Calu3 (cell line): Measurements from ENCODE around the gene GPR35. TPM values are rescaled to one million over a fixed set of nuclear protein-coding genes. Genes with fewer than 3 reads are reported as not detected.
"Not testable (repeated sequence)": the region's sequence is repeated elsewhere in the genome, so short reads cannot be mapped to it uniquely, and the experiment has no call there.

Experiments
- BruUV-seq: library from RNA; stranded (reverse); fragments of 400-500 nt; replicated peaks from 2 replicates; lab custom pipeline; 2021; lab: Mats Ljungman, UMichigan
- CTCF ChIA-PET: fragments of 300-600 bp; sonication (Branson Sonifier 250); formaldehyde crosslinking; loops from one replicate; lab custom pipeline; 2022; ENCODE audit warnings: antibody characterized with exemption; lab: Charles Lee
- DNase-seq: peaks from one replicate; pipeline ENCODE4 v3.0.0; 2022
- H3K27ac Mint-ChIP-seq: one replicate; pipeline ENCODE4 v1.8.0; 2022; ENCODE audit warnings: mixed read lengths; ENCODE audit not compliant: unreplicated experiment
- H3K27me3 Mint-ChIP-seq: one replicate; pipeline ENCODE4 v1.8.0; 2022; ENCODE audit warnings: mixed read lengths; ENCODE audit not compliant: unreplicated experiment
- H3K36me3 Mint-ChIP-seq: one replicate; pipeline ENCODE4 v1.8.0; 2022; ENCODE audit warnings: mild to moderate bottlenecking, moderate library complexity, mixed read lengths; ENCODE audit not compliant: insufficient read depth, unreplicated experiment
- H3K4me1 Mint-ChIP-seq: one replicate; pipeline ENCODE4 v1.8.0; 2022; ENCODE audit warnings: mild to moderate bottlenecking, low read depth, mixed read lengths; ENCODE audit not compliant: unreplicated experiment
- H3K4me3 Mint-ChIP-seq: one replicate; pipeline ENCODE4 v1.8.0; 2022; ENCODE audit warnings: mild to moderate bottlenecking, low read depth, moderate library complexity, mixed read lengths; ENCODE audit not compliant: unreplicated experiment
- H3K9me3 Mint-ChIP-seq: one replicate; pipeline ENCODE4 v1.8.0; 2022; ENCODE audit warnings: low read depth, mixed read lengths; ENCODE audit not compliant: unreplicated experiment
- intact Hi-C: fragments of 100-400 bp; cut with micrococcal nuclease; formaldehyde crosslinking; loops from one replicate; pipeline ENCODE4 v1.10.0; 2022; ENCODE audit not compliant: unreplicated experiment
- total RNA-seq: library from RNA; stranded (reverse); gene quantifications from 2 replicates; pipeline ENCODE4 v1.2.3, GENCODE V29; 2022
- TF ChIP-seq, protein P1 (sequence below): fragments of 200-600 bp; IDR thresholded peaks from one replicate; pipeline ENCODE4 v1.8.0; 2022; ENCODE audit warnings: antibody characterized with exemption; ENCODE audit not compliant: unreplicated experiment

The GPR35 gene
- total RNA-seq, 1 experiment from 2014 or later: 40.3 TPM

GRCh38 chr2:240672076-240672700, 46.9 kb downstream of the GPR35 start:
- H3K4me3 Mint-ChIP-seq: no peak overlapping the region
- no peaks in the 10 kb centered on the region for H3K36me3 Mint-ChIP-seq
- no peaks in the 10 kb centered on the region for H3K9me3 Mint-ChIP-seq
- no peak for DNase-seq
- CTCF ChIA-PET: no interaction called here
- H3K4me1 Mint-ChIP-seq: no peaks in the 10 kb centered on the region
- no peak overlapping the region for H3K27ac Mint-ChIP-seq
- intact Hi-C loops: no loop called here
- TF ChIP-seq, protein P1, sequence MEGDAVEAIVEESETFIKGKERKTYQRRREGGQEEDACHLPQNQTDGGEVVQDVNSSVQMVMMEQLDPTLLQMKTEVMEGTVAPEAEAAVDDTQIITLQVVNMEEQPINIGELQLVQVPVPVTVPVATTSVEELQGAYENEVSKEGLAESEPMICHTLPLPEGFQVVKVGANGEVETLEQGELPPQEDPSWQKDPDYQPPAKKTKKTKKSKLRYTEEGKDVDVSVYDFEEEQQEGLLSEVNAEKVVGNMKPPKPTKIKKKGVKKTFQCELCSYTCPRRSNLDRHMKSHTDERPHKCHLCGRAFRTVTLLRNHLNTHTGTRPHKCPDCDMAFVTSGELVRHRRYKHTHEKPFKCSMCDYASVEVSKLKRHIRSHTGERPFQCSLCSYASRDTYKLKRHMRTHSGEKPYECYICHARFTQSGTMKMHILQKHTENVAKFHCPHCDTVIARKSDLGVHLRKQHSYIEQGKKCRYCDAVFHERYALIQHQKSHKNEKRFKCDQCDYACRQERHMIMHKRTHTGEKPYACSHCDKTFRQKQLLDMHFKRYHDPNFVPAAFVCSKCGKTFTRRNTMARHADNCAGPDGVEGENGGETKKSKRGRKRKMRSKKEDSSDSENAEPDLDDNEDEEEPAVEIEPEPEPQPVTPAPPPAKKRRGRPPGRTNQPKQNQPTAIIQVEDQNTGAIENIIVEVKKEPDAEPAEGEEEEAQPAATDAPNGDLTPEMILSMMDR: no peak
- BruUV-seq: no TSS peak
- H3K27me3 Mint-ChIP-seq: peaks cover 63% of the 10 kb centered on the region

DNA sequence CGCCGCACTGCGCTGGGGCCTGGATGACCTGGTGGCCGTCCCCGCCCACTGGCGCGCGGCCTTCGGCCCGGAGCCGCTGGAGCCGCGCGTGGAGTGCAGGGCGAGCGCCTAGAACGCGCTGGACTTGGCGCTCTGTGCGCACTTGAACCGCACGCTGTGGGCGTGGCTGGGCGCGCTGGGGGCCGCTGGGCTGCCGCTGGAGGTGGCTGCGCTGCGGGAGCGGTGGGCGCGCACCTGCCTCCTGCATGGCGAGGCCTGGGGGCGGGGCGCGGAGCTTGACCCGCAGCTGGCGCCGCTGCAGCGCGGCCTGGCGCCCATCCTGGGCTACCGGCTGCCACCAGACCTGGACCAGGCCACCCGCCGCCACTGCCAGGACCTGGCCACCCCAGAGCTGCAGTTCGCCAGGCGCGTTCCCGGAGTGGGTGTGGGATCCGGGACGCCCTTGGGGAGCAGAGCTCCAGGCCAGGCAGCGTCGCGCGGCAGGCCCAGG, 47.5 kb downstream of the GPR35 start:
- H3K27me3 Mint-ChIP-seq: peaks cover 57% of the 10 kb centered on the region
- no peaks in the 10 kb centered on the region for H3K9me3 Mint-ChIP-seq
- no peak for DNase-seq
- no peaks in the 10 kb centered on the region for H3K4me1 Mint-ChIP-seq
- no TSS peak for BruUV-seq
- H3K36me3 Mint-ChIP-seq: no peaks in the 10 kb centered on the region
- no peak overlapping the region for H3K27ac Mint-ChIP-seq
- TF ChIP-seq, protein P1: no peak
- intact Hi-C loops: no loop called here
- CTCF ChIA-PET: no interaction called here
- H3K4me3 Mint-ChIP-seq: no peak overlapping the region

DNA sequence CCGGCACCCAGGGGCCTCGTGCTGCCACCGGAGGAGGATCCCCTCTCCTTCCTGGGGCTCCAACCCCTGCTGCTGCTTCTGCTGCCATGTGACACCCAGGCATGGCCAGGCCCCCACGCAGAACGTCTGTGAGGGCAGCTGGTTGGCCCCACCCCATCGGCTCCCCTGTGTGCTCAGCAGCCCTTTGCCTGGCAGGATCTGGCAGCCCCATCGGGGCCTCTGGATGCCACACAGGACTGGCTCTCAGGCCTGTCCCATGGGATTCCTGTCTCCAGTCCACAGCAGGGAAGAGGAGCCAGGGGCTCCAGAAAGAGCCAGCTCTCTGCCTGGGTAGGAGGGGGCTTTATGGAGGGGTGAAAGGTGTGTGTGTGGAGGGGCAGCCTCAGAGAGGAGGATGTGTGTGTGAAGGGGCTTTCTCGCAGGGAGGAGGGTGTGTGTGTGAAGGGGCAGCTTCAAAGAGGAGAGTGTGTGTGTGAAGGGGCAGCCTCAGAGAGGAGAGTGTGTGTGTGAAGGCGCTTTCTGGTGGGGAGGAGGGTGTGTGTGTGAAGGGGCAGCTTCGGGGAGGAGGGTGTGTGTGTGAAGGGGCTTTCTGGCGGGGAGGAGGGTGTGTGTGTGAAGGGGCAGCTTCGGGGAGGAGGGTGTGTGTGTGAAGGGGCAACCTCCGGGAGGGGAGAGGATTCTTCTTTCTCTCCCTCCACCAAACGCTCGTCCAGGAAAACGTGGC, 49.3 kb downstream of the GPR35 start:
- H3K27ac Mint-ChIP-seq, H3K4me3 Mint-ChIP-seq, CTCF ChIA-PET, DNase-seq, H3K9me3 Mint-ChIP-seq, H3K36me3 Mint-ChIP-seq, BruUV-seq, H3K4me1 Mint-ChIP-seq, intact Hi-C loops: not testable (repeated sequence)
- H3K27me3 Mint-ChIP-seq: peaks cover 41% of the 10 kb centered on the region

DNA sequence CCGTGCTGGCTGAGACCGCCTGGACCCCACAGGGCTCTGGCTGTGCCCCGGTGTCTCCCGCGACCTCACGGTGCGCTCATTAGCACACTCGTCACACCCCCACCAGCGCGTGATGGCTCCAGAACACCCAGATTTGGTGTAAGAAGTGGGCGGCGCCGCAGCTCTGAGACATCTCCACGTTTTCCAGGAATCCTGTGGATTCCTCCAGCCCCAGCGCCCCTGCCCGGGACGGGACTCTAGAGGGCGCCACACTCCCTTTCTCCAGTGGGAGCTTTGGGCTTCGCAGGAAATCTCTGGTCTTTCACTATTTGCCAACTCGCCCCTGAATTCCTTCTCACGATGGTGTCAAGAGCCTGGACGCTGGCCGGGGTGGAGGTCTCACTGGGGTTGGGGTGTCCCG, 50.1 kb downstream of the GPR35 start:
- H3K9me3 Mint-ChIP-seq, H3K27ac Mint-ChIP-seq, BruUV-seq, H3K36me3 Mint-ChIP-seq, H3K4me3 Mint-ChIP-seq, H3K4me1 Mint-ChIP-seq, CTCF ChIA-PET, DNase-seq, intact Hi-C loops: not testable (repeated sequence)
- peaks cover 34% of the 10 kb centered on the region for H3K27me3 Mint-ChIP-seq

GRCh38 chr2:240678043-240678442, 52.8 kb downstream of the GPR35 start:
- BruUV-seq, H3K27ac Mint-ChIP-seq, CTCF ChIA-PET, H3K9me3 Mint-ChIP-seq, intact Hi-C loops, H3K36me3 Mint-ChIP-seq, H3K4me3 Mint-ChIP-seq, DNase-seq, H3K4me1 Mint-ChIP-seq: not testable (repeated sequence)
- H3K27me3 Mint-ChIP-seq: peaks cover 14% of the 10 kb centered on the region

DNA sequence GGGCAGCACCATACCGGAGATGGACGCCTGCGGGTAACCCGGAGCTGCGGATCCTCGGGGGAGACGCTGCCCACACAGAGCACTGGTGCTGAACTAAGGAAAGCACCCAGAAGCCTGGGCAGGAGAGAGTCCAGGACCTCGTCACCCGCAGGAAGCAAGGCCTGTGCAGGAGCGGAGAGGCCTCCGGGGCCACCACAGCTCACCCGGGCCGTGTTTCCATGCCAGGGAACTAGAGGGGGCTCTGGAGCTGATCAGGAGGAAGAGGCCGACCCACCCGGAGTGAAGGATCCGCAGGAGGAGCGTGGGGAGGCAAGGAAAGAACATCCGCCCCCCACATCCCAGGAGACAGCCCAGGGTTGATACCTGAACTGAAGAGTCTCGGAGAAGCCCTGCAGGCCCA, 53.6 kb downstream of the GPR35 start:
- DNase-seq, intact Hi-C loops, H3K9me3 Mint-ChIP-seq, H3K36me3 Mint-ChIP-seq, CTCF ChIA-PET, H3K4me1 Mint-ChIP-seq, H3K4me3 Mint-ChIP-seq, H3K27ac Mint-ChIP-seq, BruUV-seq: not testable (repeated sequence)
- H3K27me3 Mint-ChIP-seq: peaks cover 14% of the 10 kb centered on the region

DNA sequence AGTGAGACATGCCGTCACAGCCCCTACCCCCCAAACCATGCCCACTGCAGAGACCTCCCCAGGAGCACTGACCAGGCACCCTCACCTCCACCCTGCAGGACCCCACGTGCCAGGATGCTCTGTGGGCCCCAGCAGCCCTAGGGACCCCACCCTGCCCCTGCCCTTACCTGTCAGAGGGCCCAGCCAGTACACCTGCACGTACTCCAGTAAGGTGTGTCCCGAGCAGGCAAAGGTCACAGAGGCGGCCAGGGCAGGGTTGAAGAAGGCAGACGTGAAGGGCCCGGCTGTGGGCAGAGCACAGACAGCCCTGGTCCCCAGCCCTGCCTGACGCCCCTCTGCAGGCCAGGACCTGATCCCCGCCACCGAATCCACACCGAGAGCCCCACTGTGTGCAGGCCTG, 54.9 kb downstream of the GPR35 start:
- H3K27me3 Mint-ChIP-seq, BruUV-seq, H3K4me1 Mint-ChIP-seq, H3K27ac Mint-ChIP-seq, H3K4me3 Mint-ChIP-seq, CTCF ChIA-PET, intact Hi-C loops, H3K9me3 Mint-ChIP-seq, H3K36me3 Mint-ChIP-seq, DNase-seq: not testable (repeated sequence)
